Hematopoietic multipotent progenitor cell treated with erythropoietin and hydrocortisone succinate and interleukin-3 and kit ligand, for 6 days (in vitro differentiated cells): ENCODE data around the gene ERMAP.
"Not testable (repeated sequence)": the region's sequence is repeated elsewhere in the genome, so short reads cannot be mapped to it uniquely, and the experiment has no call there.

Source experiments
- DNase-seq: peaks from one replicate; pipeline ENCODE4 v3.0.0-alpha.2; 2015

ERMAP gene

DNA sequence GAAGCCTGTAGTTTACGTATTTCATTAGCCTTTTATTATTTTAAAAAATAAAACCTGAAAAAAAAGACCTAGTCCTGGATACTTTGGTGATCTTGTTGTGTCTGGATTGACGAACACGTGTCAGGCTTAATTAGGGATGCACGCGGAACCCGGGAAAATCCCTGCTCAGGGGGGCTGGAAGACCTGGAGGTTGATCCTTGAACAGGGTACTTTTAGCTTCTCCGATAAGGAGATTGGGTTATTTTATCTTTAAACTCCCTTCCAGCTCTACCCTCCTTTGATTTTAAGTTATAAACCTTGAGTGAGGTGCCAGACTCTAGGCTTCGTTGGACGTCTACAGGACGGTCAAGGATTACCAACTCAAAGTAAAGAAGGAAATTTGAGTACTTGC is 28.9 kb downstream of the ERMAP start:
- no peak for DNase-seq

DNA sequence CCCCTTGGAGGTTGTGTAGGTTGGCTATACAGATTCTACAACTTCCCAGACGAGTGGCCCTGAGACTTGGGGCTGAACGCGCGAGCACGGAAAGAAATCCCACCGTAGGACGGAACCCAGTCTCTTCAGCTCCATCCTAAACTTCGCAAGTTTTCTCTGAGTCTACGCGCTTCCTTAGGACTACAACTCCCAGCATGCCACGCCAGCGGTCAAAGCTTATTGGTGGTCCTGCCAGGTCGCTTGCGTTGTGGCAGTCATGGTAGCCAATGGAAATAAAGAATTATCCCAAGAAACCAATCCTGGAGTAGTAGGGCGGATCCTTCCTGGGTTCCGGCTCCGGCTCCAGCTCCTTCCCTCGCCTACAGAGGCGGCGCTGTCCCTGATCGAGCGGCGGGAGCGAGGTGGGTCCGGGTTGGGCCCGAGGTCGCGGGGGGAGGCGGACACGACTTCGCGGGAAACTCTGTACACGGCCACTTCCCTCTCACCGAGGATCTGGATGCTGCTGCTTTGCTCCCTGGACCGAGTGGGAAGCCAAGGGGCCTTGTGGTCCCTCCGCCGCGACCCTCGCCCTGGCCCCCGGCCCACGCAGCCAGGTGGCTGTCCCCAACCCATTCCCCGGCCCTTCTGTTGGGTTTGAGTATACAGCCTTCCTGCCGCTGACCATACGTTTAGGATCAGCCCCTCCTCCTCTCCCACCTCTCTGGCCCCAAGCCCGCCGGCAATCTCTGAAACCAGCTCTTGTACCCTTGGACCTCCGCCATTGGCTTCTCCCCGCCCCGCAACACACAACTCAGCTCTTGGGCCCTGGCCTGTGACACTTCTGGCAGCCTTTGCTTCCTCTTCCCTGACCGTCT is 29.6 kb downstream of the ERMAP start, which contains the start of gene ZNF691:
Gene ZNF691, plus strand, starts transcription at position 357 of the 854 bp plus-strand sequence. CDS start 3,046 bp downstream, outside the sequence.
- DNase-seq, result peak; percentile 99

DNA sequence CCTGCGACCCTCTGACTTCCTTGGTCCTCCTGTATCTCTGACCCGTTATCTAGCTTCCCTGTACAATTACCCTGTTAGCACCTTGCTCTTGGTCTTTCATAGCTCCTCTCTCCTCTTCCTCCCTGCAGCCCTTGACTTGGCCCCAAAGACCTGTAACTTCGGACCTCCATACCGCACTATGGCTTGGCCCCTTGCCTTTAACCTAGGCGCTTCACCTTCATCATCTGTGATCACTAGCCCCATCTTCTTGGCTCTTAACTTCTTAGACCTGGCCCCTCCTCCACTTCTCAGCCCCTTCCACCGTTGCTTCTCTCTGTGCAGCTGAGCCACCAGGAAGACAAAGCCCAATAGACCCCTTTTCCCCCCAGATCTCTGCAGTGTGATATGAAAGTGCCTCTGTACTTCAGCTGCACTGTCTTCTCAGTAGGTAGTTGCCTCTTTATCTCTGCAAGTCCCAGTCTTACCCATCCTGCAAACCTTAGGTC is 30.2 kb downstream of the ERMAP start:
- DNase-seq, result no peak

DNA sequence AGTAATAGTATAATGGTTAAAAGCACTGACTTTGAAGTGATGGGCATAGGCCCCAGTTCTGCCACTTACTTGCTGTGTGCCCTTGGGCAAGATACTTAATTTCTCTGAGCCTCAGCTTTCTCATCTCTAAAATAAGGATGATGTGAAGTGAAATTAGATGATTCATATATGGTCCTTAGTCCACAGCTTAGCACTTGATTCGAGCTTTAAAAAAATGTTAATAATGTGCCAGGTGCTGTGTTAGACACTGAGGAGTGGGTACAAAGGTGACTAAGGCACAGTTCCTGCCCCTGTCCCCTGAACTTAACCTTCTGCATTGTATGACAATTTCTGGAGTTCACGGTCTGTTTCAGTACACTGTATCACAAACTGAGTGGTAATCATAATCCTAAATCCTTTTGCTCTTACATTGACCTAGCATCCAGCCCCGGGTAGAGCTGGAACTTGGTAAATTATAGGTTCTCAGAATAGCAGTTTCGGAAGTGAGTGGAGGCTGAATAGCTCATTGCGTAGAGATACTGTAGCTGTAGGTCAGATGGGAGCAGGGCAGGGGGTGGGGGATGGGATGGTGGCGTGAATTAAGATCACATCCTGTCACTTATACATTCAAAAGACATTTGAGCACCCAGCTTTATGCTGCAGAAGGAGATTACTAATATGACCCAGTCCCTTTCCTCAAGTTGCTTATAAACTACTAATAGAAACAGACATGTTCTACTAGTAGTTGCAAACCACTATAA is 31.0 kb downstream of the ERMAP start:
- no peak for DNase-seq

DNA sequence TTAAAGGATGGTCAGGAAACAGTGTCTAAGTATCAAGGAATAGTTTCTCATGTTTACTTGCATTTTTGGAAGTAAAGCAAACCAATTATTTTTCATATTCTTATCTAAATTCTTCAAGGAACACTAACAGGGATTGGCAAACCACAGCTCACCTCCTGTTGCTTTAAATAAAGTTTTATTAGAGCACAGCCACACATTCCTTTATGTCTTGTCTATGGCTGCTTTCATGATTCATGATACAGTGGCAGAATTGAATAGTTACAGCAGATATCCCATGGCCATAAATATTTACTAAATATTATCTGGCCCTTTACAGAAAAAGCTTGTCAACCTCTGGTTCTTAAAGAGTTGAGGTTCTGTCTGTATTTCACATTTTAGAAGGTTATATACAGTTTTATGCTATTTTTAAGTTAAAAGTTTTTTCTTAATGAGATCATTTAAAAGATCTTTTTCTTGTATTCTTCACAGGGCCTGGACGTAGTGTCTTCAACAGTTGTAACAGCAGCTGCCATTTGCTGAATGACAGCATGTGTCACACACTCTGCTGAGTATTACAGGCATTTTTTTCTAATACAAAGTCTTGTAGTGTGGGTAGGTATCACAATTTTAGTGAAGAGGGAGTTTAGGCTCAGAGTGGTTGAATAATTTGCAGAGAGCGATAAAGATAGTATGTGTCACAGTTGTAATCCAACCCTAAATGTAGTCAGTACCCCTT is 32.1 kb downstream of the ERMAP start:
- no peak for DNase-seq

DNA sequence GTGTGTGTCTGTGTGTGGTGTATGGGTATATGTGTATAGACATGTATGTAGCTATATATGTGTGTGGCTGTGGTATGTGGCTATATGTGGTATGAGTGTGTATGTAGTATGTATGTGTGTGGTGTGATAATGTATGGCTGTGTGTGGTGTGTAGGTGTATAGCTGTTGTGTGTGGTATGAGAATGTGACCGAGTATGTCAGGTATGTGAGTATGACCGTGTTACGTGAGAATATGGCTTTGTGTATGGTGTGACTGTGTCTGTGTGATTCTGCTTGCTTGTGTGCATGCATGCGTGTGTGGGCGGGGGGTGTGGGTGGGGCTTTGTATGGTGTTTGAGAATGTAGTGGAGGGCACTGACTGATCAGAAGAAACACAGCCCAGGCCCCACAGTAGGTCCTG is 33.0 kb downstream of the ERMAP start:
- DNase-seq, result no peak

DNA sequence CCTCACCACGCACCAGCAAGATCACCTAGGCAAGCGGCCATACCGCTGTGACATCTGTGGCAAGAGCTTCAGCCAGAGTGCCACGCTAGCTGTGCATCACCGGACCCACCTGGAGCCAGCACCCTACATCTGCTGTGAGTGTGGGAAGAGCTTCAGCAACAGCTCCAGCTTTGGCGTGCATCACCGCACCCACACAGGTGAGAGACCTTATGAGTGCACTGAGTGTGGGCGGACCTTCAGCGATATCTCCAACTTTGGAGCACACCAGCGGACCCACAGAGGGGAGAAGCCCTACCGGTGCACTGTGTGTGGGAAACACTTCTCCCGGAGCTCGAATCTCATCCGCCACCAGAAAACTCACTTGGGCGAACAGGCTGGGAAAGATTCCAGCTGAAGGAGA is 34.5 kb downstream of the ERMAP start:
- no peak for DNase-seq

DNA sequence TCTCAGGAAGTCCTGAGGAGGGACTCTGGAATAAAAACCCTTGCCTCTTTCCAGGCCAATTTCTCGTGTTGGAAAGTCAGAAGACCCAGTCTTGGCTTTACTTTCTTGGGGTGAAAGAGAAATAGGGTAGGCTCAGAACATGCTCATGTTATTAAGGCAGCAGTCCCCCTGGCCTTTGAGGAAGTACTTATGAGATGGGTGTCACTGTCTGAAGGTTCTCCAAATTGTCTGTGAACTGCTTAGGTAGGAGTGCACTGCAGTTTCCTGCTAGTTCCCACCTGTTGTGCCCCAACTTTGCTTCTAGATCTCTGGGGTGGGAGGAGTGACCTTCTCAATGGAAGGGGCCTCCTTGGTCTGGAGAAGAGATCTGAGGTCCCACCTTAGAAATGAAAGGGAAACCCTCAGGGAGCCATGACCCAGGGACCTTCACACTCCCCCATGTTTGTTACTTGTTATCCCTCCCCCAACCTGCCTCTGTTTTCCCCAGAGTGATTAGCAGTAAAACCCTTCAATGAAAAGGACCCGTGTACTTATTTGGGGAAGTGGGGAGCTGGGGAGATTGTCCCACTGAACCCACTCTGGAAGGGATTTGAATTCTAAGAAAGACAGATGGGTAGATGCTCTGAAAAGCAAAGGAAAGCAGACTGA is 35.2 kb downstream of the ERMAP start:
- DNase-seq, result no peak

DNA sequence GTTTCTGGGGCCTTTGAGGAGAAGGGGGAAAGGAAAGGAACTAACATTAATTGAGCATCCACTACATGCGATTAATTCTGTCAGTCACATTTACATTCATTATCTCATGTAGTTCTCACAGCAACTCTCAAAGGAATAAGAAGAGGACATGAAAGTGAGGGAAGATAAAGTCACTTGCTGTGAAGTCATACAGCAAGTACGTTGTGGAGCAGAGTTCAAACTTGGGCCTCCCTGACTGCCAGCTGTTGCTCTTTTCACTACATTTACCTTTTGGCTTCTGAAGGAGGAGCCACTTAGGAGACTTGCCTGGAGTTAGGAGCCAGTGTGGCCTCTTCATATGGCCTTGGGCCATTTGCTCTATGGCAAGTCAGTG is 35.7 kb downstream of the ERMAP start:
- DNase-seq, result no peak

DNA sequence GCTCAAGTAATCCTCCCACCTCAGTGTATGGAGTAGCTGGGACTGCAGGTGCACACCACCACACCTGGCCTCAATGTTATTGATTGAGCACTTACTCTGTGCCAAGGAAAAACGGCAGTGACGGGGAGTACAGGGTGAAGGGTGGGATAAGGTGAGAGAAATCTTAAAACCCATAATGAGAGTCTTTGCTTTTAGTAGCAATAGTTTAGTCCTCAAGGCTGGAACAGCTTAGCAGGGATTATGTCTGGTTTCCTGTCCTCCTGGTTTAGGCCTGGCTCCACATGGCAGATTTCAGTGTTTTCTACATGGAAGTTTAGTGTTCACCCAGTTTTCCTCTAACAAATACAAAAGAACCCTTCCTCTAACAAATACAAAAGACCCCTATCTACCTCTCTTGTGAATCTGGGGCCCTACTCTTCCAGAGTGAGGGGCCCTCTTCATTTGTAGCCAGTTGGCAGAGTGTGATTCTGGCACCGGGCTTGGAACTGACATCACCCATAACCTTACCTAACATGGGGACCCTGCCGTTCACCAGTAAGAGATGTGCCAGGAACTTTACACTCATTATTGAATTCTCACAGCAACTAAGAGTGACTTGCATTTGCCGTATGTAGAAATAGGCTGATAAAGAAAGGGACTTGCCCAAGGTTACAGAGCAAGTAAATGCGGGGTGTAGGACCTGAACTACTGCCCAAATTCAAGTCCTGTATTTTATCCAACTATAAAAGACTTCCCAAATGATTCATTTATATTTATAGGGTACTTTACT is 36.4 kb downstream of the ERMAP start:
- no peak for DNase-seq

DNA sequence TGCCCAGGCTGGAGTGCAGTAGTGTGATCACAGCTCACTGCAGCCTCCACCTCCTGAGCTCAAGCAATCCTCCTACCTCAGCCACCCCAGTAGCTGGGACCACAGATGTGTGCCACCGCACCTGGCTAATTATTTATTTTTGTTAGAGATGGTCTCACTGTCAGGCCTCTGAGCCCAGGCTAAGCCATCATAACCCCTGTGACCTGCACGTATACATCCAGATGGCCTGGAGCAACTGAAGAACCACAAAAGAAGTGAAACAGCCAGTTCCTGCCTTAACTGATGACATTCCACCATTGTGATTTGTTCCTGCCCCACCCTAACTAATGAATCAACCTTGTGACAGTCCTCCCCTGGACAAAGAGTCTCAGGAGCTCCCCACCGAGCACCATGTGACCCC is 39.6 kb downstream of the ERMAP start:
- DNase-seq, result not testable (repeated sequence)

DNA sequence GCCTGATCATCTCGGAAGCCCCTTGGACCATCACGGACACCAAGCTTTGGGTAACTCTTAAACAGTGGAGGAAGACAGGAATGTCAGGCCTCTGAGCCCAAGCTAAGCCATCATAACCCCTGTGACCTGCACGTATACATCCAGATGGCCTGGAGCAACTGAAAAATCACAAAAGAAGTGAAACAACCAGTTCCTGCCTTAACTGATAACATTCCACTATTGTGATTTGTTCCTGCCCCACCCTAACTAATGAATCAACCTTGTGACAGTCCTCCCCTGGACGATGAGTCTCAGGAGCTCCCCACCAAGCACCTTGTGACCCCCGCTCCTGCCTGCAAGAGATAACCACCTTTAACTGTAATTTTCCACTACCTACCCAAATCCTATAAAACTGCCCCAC is 42.4 kb downstream of the ERMAP start:
- not testable (repeated sequence) for DNase-seq

DNA sequence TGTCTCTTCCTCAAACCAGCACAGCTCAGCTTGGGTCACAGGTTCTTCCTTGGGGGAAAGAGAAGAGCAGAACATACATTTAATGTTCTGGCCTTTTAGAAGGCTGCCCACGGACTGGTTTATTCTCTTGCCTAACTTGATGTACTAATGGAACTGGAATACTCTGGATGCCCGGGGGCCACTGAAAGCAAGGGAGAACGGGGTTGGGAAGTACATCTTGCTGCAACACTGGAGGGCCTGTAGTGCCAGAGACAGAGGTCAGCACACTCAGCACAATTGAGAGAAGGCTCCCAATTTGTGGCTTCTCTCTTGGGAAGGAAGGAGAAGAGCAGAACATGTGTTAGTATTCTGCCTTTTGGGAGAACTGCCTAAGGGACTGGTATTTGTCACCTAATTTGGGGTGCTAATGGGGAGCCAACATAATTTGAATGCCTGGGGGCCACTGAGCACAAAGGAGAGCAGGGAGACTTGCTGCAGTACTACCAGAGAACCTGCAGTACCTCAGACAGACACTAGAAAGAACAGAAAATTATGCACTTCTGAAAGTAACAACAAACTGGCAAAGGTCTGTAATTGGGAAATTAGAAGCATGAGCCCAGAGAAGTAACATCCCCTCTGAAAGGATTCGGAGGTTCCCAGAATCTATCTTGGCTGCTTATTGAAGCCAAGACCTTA is 43.6 kb downstream of the ERMAP start:
- peak; percentile 22 for DNase-seq

DNA sequence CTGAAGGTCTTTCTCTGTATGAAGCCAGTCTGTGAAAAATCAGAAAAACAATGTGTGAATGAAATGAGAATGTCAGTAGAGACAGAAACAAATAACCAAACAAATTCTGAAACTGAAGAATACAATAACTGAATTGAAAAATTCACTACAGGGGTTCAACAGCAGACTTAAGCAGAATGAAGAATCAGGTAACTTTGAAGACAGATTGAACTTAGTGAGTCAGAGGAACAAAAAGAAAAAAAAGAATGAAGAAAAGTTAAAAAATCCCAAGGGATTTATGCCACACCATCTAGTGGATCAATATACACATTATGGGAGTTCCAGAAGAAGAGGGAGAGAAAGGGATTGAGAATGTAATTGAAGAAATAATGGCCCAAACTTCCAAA is 44.1 kb downstream of the ERMAP start:
- DNase-seq, result no peak

DNA sequence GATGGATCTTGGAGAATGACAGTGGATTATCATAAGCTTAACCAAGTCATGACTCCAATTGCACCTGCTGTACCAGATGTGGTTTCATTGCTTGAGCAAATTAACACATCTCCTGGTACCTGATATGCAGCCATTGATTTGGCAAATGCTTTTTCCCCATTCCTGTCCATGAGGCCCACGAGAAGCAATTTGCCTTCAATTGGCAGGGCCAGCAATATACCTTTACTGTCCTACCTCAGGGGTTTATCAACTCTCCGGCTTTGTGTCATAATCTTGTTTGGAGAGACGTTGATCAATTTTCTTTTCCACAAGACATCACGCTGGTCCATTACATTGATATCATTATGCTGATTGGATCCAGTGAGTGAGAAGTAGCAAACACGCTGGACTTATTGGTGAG is 49.6 kb downstream of the ERMAP start:
- no peak for DNase-seq

DNA sequence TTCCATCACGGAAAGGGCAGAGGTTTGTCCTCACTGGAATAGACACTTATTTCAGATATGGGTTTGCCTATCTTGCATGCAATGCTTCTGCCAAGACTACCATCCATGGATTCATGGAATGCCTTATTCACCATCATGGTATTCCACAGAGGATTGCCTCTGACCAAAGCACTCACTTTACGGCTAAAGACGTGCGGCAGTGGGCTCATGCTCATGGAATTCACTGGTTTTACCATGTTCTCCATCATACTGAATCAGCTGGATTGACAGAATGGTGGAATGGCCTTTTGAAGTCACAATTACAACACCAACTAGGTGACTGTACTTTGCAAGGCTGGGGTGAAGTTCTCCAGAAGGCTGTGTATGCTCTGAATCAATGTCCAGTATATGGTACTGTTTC is 51.5 kb downstream of the ERMAP start:
- DNase-seq, result not testable (repeated sequence)

DNA sequence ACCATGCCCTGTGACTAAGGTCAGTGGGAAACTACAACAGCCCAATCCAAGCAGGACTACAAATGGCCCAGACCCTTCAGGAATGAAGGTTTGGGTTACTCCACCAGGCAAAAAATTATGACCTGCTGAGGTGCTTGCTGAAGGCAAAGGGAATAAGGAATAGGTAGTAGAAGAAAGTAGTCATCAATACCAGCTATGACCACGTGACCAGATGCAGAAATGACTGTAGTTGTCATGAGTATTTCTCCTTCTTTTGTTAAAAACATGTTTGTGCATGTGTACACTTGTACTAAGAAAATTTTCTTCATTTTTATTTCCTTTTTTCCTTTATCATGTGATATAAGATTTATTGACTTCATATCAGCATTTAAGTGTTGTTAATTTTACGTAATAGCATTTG is 52.3 kb downstream of the ERMAP start:
- DNase-seq, result not testable (repeated sequence)

DNA sequence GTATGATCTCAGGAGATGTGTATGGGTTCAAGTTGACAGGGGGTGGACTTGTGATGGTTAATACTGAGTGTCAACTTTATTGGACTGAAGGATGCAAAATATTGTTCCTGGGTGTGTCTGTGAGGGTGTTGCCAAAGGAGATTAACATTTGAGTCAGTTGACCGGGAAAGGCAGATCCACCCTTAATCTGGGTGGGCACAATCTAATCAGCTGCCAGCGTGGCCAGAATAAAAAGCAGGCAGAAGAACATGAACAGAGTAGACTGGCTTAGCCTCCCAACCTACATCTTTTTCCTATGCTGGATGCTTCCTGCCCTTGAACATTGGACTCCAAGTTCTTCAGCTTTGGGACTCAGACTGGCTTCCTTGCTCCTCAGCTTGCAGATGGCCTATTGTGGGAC is 52.8 kb downstream of the ERMAP start:
- DNase-seq, result peak; percentile 62

DNA sequence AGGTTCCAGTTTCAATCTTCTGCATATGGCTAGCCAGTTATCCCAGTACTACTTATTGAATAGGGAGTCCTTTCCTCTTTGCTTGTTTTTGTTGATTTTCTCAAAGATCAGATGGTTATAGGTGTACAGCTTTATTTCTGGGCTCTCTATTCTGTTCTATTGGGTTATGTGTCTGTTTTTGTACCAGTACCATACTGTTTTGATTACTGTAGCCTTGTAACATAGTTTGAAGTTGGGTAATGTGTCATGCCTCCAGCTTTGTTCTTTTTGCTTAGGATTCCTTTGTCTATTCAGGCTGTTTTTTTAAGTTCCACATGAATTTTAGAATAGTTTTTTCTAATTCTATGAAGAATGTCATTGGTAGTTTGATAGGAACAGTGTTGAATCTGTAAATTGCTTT is 56.2 kb downstream of the ERMAP start:
- DNase-seq, result not testable (repeated sequence)

DNA sequence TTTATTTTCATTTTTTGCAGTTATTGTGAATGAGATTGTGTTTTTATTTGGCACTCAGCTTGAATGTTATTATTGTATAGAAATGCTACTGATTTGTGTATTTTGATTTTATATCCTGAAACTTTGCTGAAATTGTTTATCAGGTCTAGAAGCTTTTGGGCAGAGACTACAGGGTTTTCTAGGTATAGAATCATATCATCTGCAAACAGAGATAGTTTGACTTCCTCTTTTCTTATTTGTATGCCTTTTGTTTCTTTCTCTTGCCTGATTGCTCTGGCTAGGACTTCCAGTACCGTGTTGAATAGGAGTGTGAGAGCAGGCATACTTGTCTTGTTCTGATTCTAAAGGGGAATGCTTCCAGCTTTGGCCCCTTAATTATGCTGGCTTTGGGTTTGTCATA is 56.7 kb downstream of the ERMAP start:
- DNase-seq, result peak; percentile 67

DNA sequence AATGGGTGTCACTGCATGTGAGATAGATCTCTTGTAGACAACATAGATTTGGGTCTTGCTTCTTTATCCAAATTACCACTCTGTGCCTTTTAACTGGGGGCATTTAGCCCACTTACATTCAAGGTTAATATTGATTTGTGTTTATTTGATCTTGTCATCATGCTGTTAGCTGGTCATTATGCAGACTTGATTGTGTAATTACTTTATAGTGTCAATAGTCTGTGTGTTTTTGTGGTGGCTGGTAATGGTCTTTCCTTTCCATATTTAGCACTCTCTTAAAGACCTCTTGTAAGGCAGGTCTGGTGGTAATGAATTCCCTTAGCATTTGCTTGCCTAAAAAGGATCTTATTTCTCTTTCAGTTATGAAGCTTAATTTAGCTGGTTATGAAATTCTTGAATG is 59.1 kb downstream of the ERMAP start:
- no peak for DNase-seq

DNA sequence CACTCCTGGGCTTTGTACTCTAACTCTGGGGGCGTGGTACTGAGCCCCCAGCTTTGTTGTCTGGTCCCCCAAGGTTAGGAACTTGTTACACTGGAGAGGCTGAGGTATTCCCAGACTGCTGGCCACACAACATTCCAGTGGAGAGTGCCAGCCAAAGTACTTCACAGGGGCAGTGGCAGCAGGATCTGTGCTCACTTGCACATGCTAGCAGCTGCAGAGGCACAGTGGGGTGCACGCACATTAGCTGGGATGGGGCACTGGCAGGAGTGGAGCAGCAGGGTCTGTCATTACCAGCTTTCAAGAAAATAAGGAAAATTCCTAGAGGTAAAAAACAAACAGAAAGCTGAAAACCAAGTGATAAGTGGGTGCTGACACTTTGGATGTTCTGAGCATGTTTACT is 60.5 kb downstream of the ERMAP start:
- DNase-seq, result no peak
